H4 (cell line): ENCODE data around the gene MRPL41. TPM values are rescaled to one million over a fixed set of nuclear protein-coding genes. Genes with fewer than 3 reads are reported as not detected.
"Not testable (repeated sequence)": the region's sequence is repeated elsewhere in the genome, so short reads cannot be mapped to it uniquely, and the experiment has no call there.

Experiments
- DNase-seq: peaks from one replicate; pipeline ENCODE4 v3.0.0-alpha.2; 2015; ENCODE audit warnings: low spot score
- total RNA-seq: library from RNA; depleted of rRNA; stranded (reverse); fragments of >200 nt; shearing (Covaris generic); gene quantifications from 2 replicates; pipeline ENCODE4 v1.2.3, GENCODE V29; 2014; rRNA removed

MRPL41 gene
- total RNA-seq, 1 experiment from 2014 or later = 52.4 TPM

- DNase-seq = no peak
These were observed 30.7 kb downstream of the MRPL41 start for GRCh38 chr9:137582286-137582860.

DNA sequence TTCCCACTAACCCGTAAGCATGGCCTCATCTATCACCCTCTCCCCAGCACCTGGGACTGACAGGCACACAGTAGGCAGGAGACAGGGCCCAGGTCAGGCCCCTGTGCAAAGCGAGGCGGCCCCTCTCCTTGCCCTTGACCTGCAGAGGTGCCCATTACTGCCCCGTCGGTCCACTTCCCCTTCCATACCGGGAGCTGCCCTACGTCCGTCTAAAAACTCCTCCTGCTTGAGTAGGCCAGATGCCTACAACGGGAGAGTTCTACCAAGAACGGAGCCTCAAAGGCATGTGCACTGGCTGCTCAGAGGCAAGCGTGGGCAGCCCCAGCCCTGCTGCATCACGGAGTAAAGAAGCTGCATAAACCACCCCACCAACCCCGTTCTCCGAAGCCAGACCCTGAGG lies 31.7 kb downstream of the MRPL41 start:
- no peak for DNase-seq

DNA sequence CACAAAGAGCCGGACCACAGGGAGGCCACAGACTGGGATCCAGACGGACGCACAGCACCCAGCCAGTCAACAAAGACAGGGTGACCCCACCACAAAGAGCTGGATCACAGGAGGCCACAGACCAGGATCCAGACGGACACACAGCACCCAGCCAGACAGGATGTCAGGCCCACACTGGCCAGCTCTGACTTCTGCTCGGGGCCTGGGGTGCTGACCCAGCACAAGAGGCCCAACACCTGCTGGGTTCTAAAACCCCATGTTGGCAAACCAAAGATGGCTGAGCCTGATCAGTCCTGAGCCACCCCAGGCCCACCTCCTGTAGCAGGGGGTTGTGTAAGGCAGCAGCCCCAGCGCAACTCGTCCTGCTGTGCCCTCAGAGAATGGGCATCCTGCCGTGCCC lies 32.3 kb downstream of the MRPL41 start:
- DNase-seq = no peak

- no peak for DNase-seq
These were observed 35.2 kb downstream of the MRPL41 start for GRCh38 chr9:137586854-137587253.

DNA sequence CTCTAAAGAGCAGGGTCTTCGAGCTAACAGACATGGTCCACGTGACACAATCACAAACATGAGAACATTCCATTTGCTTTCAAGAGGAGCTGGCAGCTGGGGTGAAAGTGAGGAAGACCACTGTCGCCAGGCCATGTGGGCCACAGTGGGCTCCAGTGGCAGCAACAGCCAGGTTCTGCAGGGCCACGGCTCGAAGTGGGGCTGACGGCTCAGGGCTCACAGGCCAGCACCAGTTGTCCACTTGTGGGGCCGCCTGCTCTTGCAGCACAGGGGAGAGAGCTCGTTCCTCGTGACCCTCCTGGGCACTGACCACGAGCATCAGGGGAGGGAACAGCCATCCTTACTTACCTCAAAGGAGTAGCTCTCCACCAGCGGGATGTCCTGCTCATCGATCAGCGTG lies 36.6 kb downstream of the MRPL41 start:
- DNase-seq = no peak

DNA sequence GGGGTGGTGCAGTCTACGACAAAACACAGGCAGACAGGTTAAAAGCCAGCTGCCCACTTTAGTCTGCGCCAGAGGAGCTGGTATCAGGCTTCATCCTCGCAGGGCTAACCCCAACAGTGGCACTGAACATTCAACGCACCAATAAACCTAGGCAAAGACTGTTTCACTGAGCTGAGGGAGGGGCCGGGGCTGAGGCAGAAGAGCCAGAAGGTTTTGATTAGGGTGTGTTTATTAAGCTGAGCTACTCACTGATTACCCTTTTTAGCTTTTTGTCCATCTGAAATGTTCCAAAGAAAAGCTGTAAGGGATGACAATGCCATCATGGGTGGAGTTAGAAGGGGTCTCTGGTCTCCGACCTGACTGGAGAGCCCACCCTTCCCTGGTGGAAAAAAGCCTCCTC lies 37.2 kb downstream of the MRPL41 start:
- DNase-seq = no peak

- no peak for DNase-seq
These were observed 37.9 kb downstream of the MRPL41 start for GRCh38 chr9:137589441-137590122.

DNA sequence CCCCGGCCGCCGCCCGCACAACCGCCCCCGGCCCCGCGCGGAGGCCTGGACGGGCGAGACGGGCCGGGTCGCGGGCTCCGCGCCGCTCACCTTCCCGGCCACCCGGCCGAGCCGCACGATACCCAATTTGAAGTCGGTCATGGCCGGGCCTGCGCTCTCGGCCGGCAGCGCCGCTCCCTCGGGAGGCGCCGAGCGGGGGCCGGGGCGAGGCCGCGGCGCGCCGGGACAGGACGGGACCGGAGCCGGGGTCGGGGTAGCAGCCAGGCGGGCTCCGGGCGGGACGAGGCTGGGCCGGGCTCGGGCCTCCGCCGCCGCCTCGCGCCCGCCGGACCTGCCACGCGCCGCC lies 38.4 kb downstream of the MRPL41 start:
- no peak for DNase-seq

GRCh38 chr9:137590469-137591383 lies 39.0 kb downstream of the MRPL41 start, which contains the start of gene ZMYND19:
ZMYND19 (minus strand) TSS chr9:137590512; CDS start chr9:137590263, 249 bp downstream.
- peak; percentile 66 for DNase-seq

GRCh38 chr9:137592767-137593166 lies 41.1 kb downstream of the MRPL41 start:
- DNase-seq = no peak

DNA sequence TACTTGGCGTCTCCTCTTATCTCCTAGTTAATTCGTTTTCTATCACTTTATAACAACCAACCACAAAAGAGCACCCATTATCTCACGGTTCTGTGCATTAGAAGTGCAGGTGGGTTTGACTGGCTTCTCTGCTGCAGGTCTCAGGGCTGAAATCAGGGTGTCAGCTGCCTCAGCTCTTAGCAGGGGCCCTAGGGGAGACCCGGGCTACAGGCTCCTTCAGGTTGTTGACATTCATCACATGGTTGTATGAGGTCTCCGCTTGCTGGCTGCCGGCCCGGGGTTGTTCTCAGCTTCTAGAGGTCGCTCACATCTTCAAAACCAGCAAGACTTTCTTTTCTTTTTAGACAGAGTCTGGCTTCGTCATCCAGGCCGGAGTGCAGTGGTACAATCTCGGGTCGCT lies 41.5 kb downstream of the MRPL41 start:
- no peak for DNase-seq

DNA sequence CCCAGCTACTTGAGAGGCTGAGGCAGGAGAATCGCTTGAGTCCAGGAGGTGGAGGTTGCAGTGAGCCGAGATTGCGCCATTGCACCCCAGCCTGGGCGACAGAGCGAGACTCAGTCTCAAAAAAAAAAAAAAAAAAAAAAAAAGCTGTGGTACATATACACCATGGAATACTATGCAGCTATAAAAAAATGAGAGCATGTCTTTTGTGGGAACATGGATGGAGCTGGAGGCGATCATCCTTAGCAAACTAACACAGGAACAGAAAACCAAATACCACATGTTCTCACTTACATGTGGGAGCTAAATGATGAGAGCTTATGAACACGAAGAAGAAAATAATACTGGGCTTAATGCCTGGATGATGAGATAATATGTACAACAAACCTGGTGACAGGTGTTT lies 44.9 kb downstream of the MRPL41 start:
- not testable (repeated sequence) for DNase-seq

DNA sequence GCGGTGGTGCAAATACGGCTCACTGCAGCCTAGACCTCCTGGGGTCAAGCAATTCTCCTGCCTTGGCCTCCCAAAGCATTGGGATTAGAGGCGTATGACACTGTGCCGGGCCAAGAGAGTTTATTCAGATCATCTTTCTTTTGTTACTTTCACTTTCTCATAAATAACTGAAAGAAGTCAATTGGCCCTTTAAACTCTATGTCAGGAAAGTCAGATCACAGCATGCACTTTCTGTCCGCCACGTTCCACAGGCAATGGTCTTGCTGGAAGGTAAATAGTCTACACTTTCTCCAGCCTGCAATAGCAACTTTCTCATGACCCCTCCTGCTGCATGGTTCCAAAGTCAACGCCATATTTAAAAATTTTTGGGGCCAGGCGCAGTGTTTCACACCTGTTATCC lies 47.3 kb downstream of the MRPL41 start:
- no peak for DNase-seq

Other genes starting within 250 kb of the MRPL41 start
- gene NRARP, start 249.6 kb upstream of the MRPL41 start, total RNA-seq = 0.37 TPM in 1 of 2 replicates, not detected in the other
- gene EXD3, start 128.7 kb upstream of the MRPL41 start, total RNA-seq = 1.4 and 2.8 TPM in 2 replicates
- gene NOXA1, start 128.5 kb upstream of the MRPL41 start, total RNA-seq = not detected in 2 replicates
- gene ENTPD8, start 110.5 kb upstream of the MRPL41 start, total RNA-seq = 0.08 TPM in 1 of 2 replicates, not detected in the other
- 17.1 and 19.1 TPM in 2 replicates for gene NSMF, start 92.5 kb upstream of the MRPL41 start, total RNA-seq
- 0.14 TPM in 1 of 2 replicates, not detected in the other for gene PNPLA7, start 1.5 kb upstream of the MRPL41 start, total RNA-seq
- gene DPH7, start 27.0 kb downstream of the MRPL41 start, total RNA-seq = 15.3 and 16.1 TPM in 2 replicates
- 21.3 and 26.8 TPM in 2 replicates for gene ZMYND19, start 38.6 kb downstream of the MRPL41 start, total RNA-seq
- 11.6 and 26.5 TPM in 2 replicates for gene ARRDC1, start 53.8 kb downstream of the MRPL41 start, total RNA-seq
- 18.6 and 19.5 TPM in 2 replicates for gene EHMT1, start 67.1 kb downstream of the MRPL41 start, total RNA-seq